Activated naive CD8-positive, alpha-beta T cell (primary cell): ENCODE measurements around the gene ASB2.

Source experiments
- H3K27ac Mint-ChIP-seq: one replicate; pipeline ENCODE4 v1.8.0; 2021; ENCODE audit warnings: mixed read lengths
- H3K27me3 Mint-ChIP-seq: one replicate; pipeline ENCODE4 v1.8.0; 2021; ENCODE audit warnings: mixed read lengths
- H3K36me3 Mint-ChIP-seq: one replicate; pipeline ENCODE4 v1.8.0; 2021; ENCODE audit warnings: mixed read lengths
- H3K4me1 Mint-ChIP-seq: one replicate; pipeline ENCODE4 v1.8.0; 2021; ENCODE audit warnings: low read depth, mixed read lengths
- H3K4me3 Mint-ChIP-seq: one replicate; pipeline ENCODE4 v1.8.0; 2021; ENCODE audit warnings: mild to moderate bottlenecking, mixed read lengths
- H3K9me3 Mint-ChIP-seq: one replicate; pipeline ENCODE4 v1.8.0; 2021; ENCODE audit warnings: low read depth, mixed read lengths

Gene ASB2

GRCh38 chr14:93944348-93945069, 31.9 kb downstream of the ASB2 start:
- H3K27ac Mint-ChIP-seq: peak overlapping the region; percentile 4
- H3K27me3 Mint-ChIP-seq: no peaks in the 10 kb centered on the region
- no peaks in the 10 kb centered on the region for H3K9me3 Mint-ChIP-seq
- H3K4me1 Mint-ChIP-seq: peaks cover 9% of the 10 kb centered on the region
- H3K4me3 Mint-ChIP-seq: no peak overlapping the region
- no peaks in the 10 kb centered on the region for H3K36me3 Mint-ChIP-seq

GRCh38 chr14:93943930-93944329, 32.4 kb downstream of the ASB2 start:
- Mint-ChIP-seq H3K4me1 (peaks cover 9% of the 10 kb centered on the region), H3K9me3 (no peaks in the 10 kb centered on the region), H3K27ac (peak overlapping the region; percentile 47), H3K27me3 (no peaks in the 10 kb centered on the region), H3K4me3 (no peak overlapping the region), H3K36me3 (no peaks in the 10 kb centered on the region)

GRCh38 chr14:93943052-93943451, 33.3 kb downstream of the ASB2 start:
- no peak overlapping the region for H3K4me3 Mint-ChIP-seq
- no peaks in the 10 kb centered on the region for H3K27me3 Mint-ChIP-seq
- H3K36me3 Mint-ChIP-seq: no peaks in the 10 kb centered on the region
- no peaks in the 10 kb centered on the region for H3K9me3 Mint-ChIP-seq
- peaks cover 9% of the 10 kb centered on the region for H3K4me1 Mint-ChIP-seq
- peak overlapping the region; percentile 10 for H3K27ac Mint-ChIP-seq

GRCh38 chr14:93941293-93941910, 35.0 kb downstream of the ASB2 start:
- Mint-ChIP-seq H3K27ac (peak overlapping the region; percentile 66), H3K36me3 (no peaks in the 10 kb centered on the region), H3K4me1 (peaks cover 9% of the 10 kb centered on the region), H3K9me3 (no peaks in the 10 kb centered on the region), H3K4me3 (no peak overlapping the region), H3K27me3 (peaks cover 2% of the 10 kb centered on the region)

GRCh38 chr14:93940437-93940836, 35.9 kb downstream of the ASB2 start:
- Mint-ChIP-seq H3K27me3 (peaks cover 5% of the 10 kb centered on the region), H3K9me3 (no peaks in the 10 kb centered on the region), H3K4me3 (no peak overlapping the region), H3K4me1 (peaks cover 9% of the 10 kb centered on the region), H3K36me3 (no peaks in the 10 kb centered on the region), H3K27ac (peak overlapping the region; percentile 89)

GRCh38 chr14:93939304-93940229, 36.8 kb downstream of the ASB2 start:
- Mint-ChIP-seq H3K9me3 (no peaks in the 10 kb centered on the region), H3K27me3 (peaks cover 5% of the 10 kb centered on the region)

GRCh38 chr14:93938751-93939303, 37.5 kb downstream of the ASB2 start:
- peaks cover 9% of the 10 kb centered on the region for H3K4me1 Mint-ChIP-seq
- H3K36me3 Mint-ChIP-seq: no peaks in the 10 kb centered on the region
- H3K9me3 Mint-ChIP-seq: no peaks in the 10 kb centered on the region
- H3K27ac Mint-ChIP-seq: no peak overlapping the region
- H3K4me3 Mint-ChIP-seq: peak overlapping the region; percentile 65
- peaks cover 5% of the 10 kb centered on the region for H3K27me3 Mint-ChIP-seq

More at GRCh38 chr14:93939304-93940229, 36.8 kb downstream of the ASB2 start:
- Mint-ChIP-seq H3K36me3 (no peaks in the 10 kb centered on the region), H3K4me1 (peaks cover 9% of the 10 kb centered on the region), H3K27ac (peak overlapping the region; percentile 54), H3K4me3 (peak overlapping the region; percentile 65)

- peaks cover 9% of the 10 kb centered on the region for H3K4me1 Mint-ChIP-seq
- peaks cover 5% of the 10 kb centered on the region for H3K27me3 Mint-ChIP-seq
- no peaks in the 10 kb centered on the region for H3K9me3 Mint-ChIP-seq
- H3K36me3 Mint-ChIP-seq: no peaks in the 10 kb centered on the region
- H3K27ac Mint-ChIP-seq: no peak overlapping the region
- H3K4me3 Mint-ChIP-seq: peak overlapping the region; percentile 49
Observed at GRCh38 chr14:93937519-93937918, 38.9 kb downstream of the ASB2 start.

- Mint-ChIP-seq H3K27ac (no peak overlapping the region), H3K36me3 (no peaks in the 10 kb centered on the region), H3K27me3 (peaks cover 5% of the 10 kb centered on the region), H3K4me1 (peaks cover 9% of the 10 kb centered on the region), H3K4me3 (no peak overlapping the region), H3K9me3 (no peaks in the 10 kb centered on the region)
Observed at GRCh38 chr14:93936926-93937325, 39.4 kb downstream of the ASB2 start.

- H3K4me3 Mint-ChIP-seq: no peak overlapping the region
- peaks cover 5% of the 10 kb centered on the region for H3K27me3 Mint-ChIP-seq
- H3K36me3 Mint-ChIP-seq: no peaks in the 10 kb centered on the region
- H3K4me1 Mint-ChIP-seq: peaks cover 9% of the 10 kb centered on the region
- no peak overlapping the region for H3K27ac Mint-ChIP-seq
- no peaks in the 10 kb centered on the region for H3K9me3 Mint-ChIP-seq
Observed at GRCh38 chr14:93936245-93936644, 40.1 kb downstream of the ASB2 start.

GRCh38 chr14:93935213-93935612, 41.2 kb downstream of the ASB2 start:
- H3K27me3 Mint-ChIP-seq: peaks cover 5% of the 10 kb centered on the region
- no peaks in the 10 kb centered on the region for H3K36me3 Mint-ChIP-seq
- no peak overlapping the region for H3K4me3 Mint-ChIP-seq
- H3K9me3 Mint-ChIP-seq: no peaks in the 10 kb centered on the region
- H3K27ac Mint-ChIP-seq: no peak overlapping the region
- peaks cover 4% of the 10 kb centered on the region for H3K4me1 Mint-ChIP-seq

GRCh38 chr14:93932642-93933041, 43.7 kb downstream of the ASB2 start:
- Mint-ChIP-seq H3K36me3 (no peaks in the 10 kb centered on the region), H3K4me3 (no peak overlapping the region), H3K4me1 (no peaks in the 10 kb centered on the region), H3K27me3 (peaks cover 2% of the 10 kb centered on the region), H3K9me3 (no peaks in the 10 kb centered on the region), H3K27ac (no peak overlapping the region)

GRCh38 chr14:93930989-93931307, 45.4 kb downstream of the ASB2 start:
- no peaks in the 10 kb centered on the region for H3K4me1 Mint-ChIP-seq
- H3K9me3 Mint-ChIP-seq: no peaks in the 10 kb centered on the region
- H3K4me3 Mint-ChIP-seq: no peak overlapping the region
- H3K36me3 Mint-ChIP-seq: no peaks in the 10 kb centered on the region
- no peaks in the 10 kb centered on the region for H3K27me3 Mint-ChIP-seq
- no peak overlapping the region for H3K27ac Mint-ChIP-seq

GRCh38 chr14:93930296-93930988, 45.9 kb downstream of the ASB2 start:
- no peaks in the 10 kb centered on the region for H3K9me3 Mint-ChIP-seq
- no peaks in the 10 kb centered on the region for H3K36me3 Mint-ChIP-seq
- H3K27me3 Mint-ChIP-seq: no peaks in the 10 kb centered on the region
- H3K4me1 Mint-ChIP-seq: no peaks in the 10 kb centered on the region
- no peak overlapping the region for H3K27ac Mint-ChIP-seq
- H3K4me3 Mint-ChIP-seq: no peak overlapping the region
